HUES64 (cell line): ENCODE results near the gene DRAM1. TPM values are rescaled to one million over a fixed set of nuclear protein-coding genes. Genes with fewer than 3 reads are reported as not detected.

Source experiments
- H3K27ac ChIP-seq: 2 replicates; pipeline ENCODE4 v1.7.0; 2013; ENCODE audit warnings: low read depth, low read length, inconsistent platforms
- H3K27me3 ChIP-seq: 2 replicates; pipeline ENCODE4 v1.6.1; 2013; ENCODE audit warnings: mild to moderate bottlenecking, low read length; ENCODE audit not compliant: insufficient read depth
- H3K36me3 ChIP-seq: 2 replicates; pipeline ENCODE4 v1.6.1; 2013; ENCODE audit warnings: mild to moderate bottlenecking, low read length; ENCODE audit not compliant: insufficient read depth
- H3K4me1 ChIP-seq: 2 replicates; pipeline ENCODE4 v1.6.1; 2013; ENCODE audit warnings: mild to moderate bottlenecking, low read length, moderate library complexity; ENCODE audit not compliant: insufficient read depth
- H3K4me3 ChIP-seq: 2 replicates; pipeline ENCODE4 v1.5.1; 2013; ENCODE audit warnings: mild to moderate bottlenecking, low read length, moderate library complexity
- H3K9ac ChIP-seq: 2 replicates; pipeline ENCODE4 v1.6.1; 2013; ENCODE audit warnings: mild to moderate bottlenecking, low read depth, low read length
- H3K9me3 ChIP-seq: 2 replicates; pipeline ENCODE4 v1.6.1; 2013; ENCODE audit warnings: low read depth, low read length; ENCODE audit not compliant: insufficient read depth
- WGBS: fragments of 150-250, 120-280 bp; methylation state at CpG from one replicate; pipeline ENCODE4 v1.1.7; 2013; ENCODE audit warnings: missing lambda C conversion rate; 5-methylcytosine and 5-hydroxymethylcytosine counted together
- polyA plus RNA-seq, 2 experiments: library from polyadenylated mRNA; stranded (reverse); fragments of 50-300 nt; gene quantifications; one replicate each; pipeline ENCODE4 v1.2.3, GENCODE V29; 2013

DRAM1 gene, protein sequence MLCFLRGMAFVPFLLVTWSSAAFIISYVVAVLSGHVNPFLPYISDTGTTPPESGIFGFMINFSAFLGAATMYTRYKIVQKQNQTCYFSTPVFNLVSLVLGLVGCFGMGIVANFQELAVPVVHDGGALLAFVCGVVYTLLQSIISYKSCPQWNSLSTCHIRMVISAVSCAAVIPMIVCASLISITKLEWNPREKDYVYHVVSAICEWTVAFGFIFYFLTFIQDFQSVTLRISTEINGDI
- polyA plus RNA-seq (2013, experiment 1 of 2): 4.3 TPM
- 4.6 TPM for polyA plus RNA-seq (2013, experiment 2 of 2)

GRCh38 chr12:101876861-101877805, at the start of gene DRAM1:
Gene DRAM1, plus strand, starts transcription at chr12:101877580. Its CDS starts 210 bp downstream, at chr12:101877790.
- H3K27me3 ChIP-seq: peaks cover 22% of the 10 kb centered on the region
- peak within 1 kb of the TSS; percentile 84 for H3K4me3 ChIP-seq
- H3K27ac ChIP-seq: peak within 1 kb of the TSS; percentile 68; the same call in 1 of the 2 replicates
- 6% methylated on average over 105 of the region's 105 CpGs for WGBS
- no peaks in the 10 kb centered on the region for H3K36me3 ChIP-seq
- no peaks in the 10 kb centered on the region for H3K4me1 ChIP-seq
- H3K9ac ChIP-seq: peak within 1 kb of the TSS; percentile 89
- no peaks in the 10 kb centered on the region for H3K9me3 ChIP-seq

DNA sequence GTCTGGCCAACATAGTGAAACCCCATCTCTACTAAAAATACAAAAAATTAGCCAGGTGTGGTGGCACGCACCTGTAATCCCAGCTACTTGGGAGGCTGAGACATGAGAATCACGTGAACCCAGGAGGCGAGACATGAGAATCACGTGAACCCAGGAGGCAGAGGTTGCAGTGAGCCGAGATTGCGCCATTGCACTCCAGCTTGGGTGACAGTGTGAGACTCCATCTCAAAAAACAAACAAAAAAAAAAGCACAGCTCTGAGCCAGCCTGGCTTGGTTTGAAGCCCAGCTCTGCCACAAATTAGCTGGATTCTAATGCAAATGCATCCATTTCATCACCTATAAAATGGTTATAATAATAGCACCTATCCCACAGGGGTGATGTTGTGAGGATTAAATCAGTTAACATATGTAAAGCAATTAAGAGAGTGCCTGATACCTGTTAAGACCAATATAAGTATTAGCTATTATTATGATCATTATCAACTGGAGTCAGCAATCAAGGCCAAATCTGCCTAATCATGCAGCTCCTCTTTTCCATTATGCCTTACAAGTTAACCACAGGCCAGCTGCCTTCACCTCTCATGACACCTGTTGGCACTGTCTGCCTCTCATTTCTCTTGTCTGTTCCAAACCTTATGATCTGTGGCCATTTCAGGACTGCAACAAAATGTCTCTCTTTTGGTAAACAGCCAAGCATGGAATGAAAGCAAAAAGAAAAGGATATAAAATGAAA, 48.8 kb upstream of the DRAM1 start:
- H3K4me1 ChIP-seq: peaks cover 35% of the 10 kb centered on the region
- H3K9me3 ChIP-seq: no peaks in the 10 kb centered on the region
- no peaks in the 10 kb centered on the region for H3K36me3 ChIP-seq
- peak overlapping the region; percentile 4; the same call in 1 of the 2 replicates for H3K4me3 ChIP-seq
- 91% methylated on average over 6 of the region's 6 CpGs for WGBS
- H3K27me3 ChIP-seq: no peaks in the 10 kb centered on the region
- no peak overlapping the region for H3K9ac ChIP-seq
- peak overlapping the region; percentile 70; the same call in 1 of the 2 replicates for H3K27ac ChIP-seq

GRCh38 chr12:101829639-101830366, 47.6 kb upstream of the DRAM1 start:
- Histone ChIP-seq H3K36me3 (no peaks in the 10 kb centered on the region), H3K9me3 (no peaks in the 10 kb centered on the region), H3K4me1 (peaks cover 27% of the 10 kb centered on the region), H3K4me3 (peak overlapping the region; percentile 98), H3K27ac (no peak overlapping the region), H3K27me3 (no peaks in the 10 kb centered on the region), H3K9ac (peak overlapping the region; percentile 83)
- WGBS: 15% methylated on average over 11 of the region's 11 CpGs

DNA sequence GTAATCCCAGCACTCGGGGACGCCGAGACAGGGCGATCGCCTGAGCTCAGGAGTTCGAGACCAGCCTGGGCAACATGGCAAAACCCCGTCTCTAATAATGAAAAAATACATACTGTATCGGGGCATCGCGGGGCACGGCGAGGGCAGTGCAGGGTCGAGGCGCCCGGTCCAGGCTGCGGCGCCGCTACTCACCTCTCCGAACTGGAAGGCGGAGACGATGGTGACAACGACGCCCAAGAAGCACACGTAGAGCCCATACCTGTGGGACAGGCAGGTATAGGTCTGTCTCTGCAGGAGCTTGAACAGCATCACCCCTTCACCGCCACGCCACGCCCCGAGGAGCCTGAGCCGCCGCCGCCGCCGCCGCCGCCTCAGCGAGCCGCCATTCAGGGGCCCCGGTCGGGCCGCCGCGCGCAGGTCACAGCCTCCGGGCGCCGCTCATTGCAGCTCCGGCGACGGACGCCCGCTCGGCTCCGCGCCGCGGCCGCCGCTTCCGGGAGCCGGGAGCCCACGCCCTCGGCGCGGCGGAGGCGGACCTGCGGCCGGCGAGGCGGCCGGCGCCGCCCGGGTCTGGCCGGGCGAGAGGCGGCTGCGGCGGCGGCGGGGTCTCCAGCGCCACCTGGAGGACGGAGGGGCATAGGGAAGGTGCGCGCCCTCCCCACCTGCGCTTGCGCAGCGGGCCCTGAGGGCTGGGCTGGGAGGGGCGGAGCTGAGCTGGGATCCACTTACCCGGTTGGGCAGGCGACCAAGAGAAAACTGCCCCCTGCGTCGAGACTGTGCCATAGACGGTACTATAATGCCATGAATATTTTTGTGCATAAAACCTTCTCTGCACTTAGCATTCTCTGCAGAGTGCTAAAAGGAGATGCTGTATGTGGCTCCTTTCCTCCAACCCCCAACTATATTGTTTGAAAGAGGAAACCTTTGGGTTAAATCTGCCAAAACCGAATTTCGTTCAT, 46.7 kb upstream of the DRAM1 start, which contains the start of gene GNPTAB:
TSS of gene GNPTAB (minus strand) at position 593 of the 959 bp plus-strand sequence. CDS start at position 309, 284 bp downstream.
- Histone ChIP-seq H3K27ac (peak within 1 kb of the TSS; percentile 58; the same call in 1 of the 2 replicates), H3K27me3 (no peaks in the 10 kb centered on the region), H3K9me3 (no peaks in the 10 kb centered on the region), H3K4me3 (peak within 1 kb of the TSS; percentile 98), H3K4me1 (peaks cover 18% of the 10 kb centered on the region), H3K9ac (peak within 1 kb of the TSS; percentile 83), H3K36me3 (no peaks in the 10 kb centered on the region)
- WGBS: 2% methylated on average over 96 of the region's 96 CpGs

GRCh38 chr12:101832030-101832429, 45.4 kb upstream of the DRAM1 start:
- Histone ChIP-seq H3K4me1 (peaks cover 6% of the 10 kb centered on the region; the same call in 1 of the 2 replicates), H3K36me3 (no peaks in the 10 kb centered on the region), H3K4me3 (no peak overlapping the region), H3K9me3 (no peaks in the 10 kb centered on the region), H3K27me3 (no peaks in the 10 kb centered on the region), H3K9ac (no peak overlapping the region), H3K27ac (no peak overlapping the region)
- 97% methylated on average over 1 of the region's 1 CpG for WGBS

DNA sequence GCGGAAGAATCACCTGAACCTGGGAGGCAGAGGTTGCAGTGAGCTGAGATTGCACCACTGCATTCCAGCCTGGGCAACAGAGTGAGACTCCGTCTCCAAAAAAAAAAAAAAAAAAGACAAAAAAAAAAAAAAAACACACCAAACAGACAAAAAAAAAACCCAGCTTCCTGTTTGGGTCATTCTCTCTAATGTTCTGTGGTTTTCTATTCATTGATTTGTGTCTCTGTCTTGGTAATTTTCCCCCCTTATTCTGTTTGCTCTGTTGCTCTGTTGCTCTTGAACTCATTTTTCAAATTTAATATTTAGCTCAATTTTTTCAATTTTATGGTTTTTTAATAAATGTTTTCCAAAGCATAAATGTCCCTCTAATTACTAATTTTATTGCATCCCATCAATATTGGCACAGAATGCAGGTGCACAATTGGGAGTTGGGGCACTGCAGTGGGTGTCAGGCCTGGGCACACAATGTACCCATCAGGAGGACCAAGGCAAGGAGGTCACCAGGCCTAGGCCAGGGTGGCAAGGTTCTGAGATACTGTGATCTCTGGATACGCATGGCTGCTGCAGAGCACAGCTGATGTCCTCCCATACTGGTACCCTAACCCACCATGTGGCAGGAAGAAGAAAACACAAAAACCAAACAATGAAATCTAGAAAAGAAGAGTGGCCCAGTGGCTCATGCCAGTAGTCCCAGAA, 38.6 kb upstream of the DRAM1 start:
- H3K9ac ChIP-seq: no peak overlapping the region
- H3K27ac ChIP-seq: no peak overlapping the region
- no peak overlapping the region for H3K4me3 ChIP-seq
- no peaks in the 10 kb centered on the region for H3K9me3 ChIP-seq
- 90% methylated on average over 2 of the region's 3 CpGs for WGBS
- no peaks in the 10 kb centered on the region for H3K4me1 ChIP-seq
- H3K27me3 ChIP-seq: no peaks in the 10 kb centered on the region
- no peaks in the 10 kb centered on the region for H3K36me3 ChIP-seq

- H3K36me3 ChIP-seq: no peaks in the 10 kb centered on the region
- no peaks in the 10 kb centered on the region for H3K4me1 ChIP-seq
- no peaks in the 10 kb centered on the region for H3K9me3 ChIP-seq
- 86% methylated on average over 2 of the region's 6 CpGs for WGBS
- H3K27me3 ChIP-seq: no peaks in the 10 kb centered on the region
- H3K27ac ChIP-seq: no peak overlapping the region
- H3K4me3 ChIP-seq: no peak overlapping the region
- no peak overlapping the region for H3K9ac ChIP-seq
Observed at GRCh38 chr12:101839324-101840283, 37.8 kb upstream of the DRAM1 start.

DNA sequence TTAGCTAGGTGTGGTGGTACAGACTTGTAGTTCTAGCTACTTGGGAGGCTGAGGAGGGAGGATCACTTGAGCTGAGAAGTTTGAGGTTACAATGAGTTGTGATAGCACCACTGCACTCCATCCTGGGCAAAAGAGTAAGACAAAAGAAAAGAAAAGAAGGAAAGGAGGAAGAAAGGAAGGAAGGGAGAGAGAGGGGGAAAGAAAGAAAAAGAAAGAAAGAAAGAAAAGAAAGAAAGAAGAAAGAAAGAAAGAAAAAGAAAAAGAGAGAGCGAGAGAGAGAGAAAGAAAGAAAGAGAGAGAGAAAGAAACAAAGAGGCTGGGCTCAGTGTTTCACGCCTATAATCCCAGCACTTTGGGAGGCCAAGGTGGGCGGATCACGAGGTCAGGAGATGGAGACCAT, 36.3 kb upstream of the DRAM1 start:
- Histone ChIP-seq H3K27ac (no peak overlapping the region), H3K9me3 (no peaks in the 10 kb centered on the region), H3K4me3 (no peak overlapping the region), H3K27me3 (no peaks in the 10 kb centered on the region), H3K9ac (no peak overlapping the region), H3K4me1 (no peaks in the 10 kb centered on the region), H3K36me3 (no peaks in the 10 kb centered on the region)
- WGBS: 95% methylated on average over 4 of the region's 4 CpGs
